Breast epithelium (tissue), 3 donors: ENCODE data around the gene ASB7.

Experiments
- CTCF ChIP-seq, 3 donors: fragments of 450-650 bp; IDR thresholded peaks; one replicate each; pipeline ENCODE4 v1.5.1; 2016 to 2017; ENCODE audit warnings: antibody characterized with exemption in 3 of 3, mild to moderate bottlenecking in 3 of 3, moderate library complexity in 3 of 3
- POLR2AphosphoS5 ChIP-seq, 3 donors: sonication (generic); formaldehyde crosslinking; IDR thresholded peaks; one replicate each; pipeline ENCODE4 v1.6.1; 2017; ENCODE audit warnings: antibody characterized with exemption in 3 of 3

- TF ChIP-seq CTCF (IDR thresholded peaks at IDR 0.05) (no peak), POLR2AphosphoS5 (IDR thresholded peaks at IDR 0.05) (no peak)
Measured at GRCh38 chr15:100601163-100601562, 1.2 kb upstream of the ASB7 start.
